ENCODE measurements around the gene GALNT11. TPM values are rescaled to one million over a fixed set of nuclear protein-coding genes. Genes with fewer than 3 reads are reported as not detected.

GALNT11 gene
- polyA plus RNA-seq, 1 donor (not counting 4 experiments of a cell fraction or from before 2014, with no cell fraction given) = 42.3 TPM

GRCh38 chr7:152051968-152052367, 26.5 kb downstream of the GALNT11 start:
- peaks cover 9% of the 10 kb centered on the region for H3K4me1 ChIP-seq (ENCODE audit: control insufficient read depth, extremely low read depth, insufficient read depth, low read length)
- no peak overlapping the region for H3K4me2 ChIP-seq (ENCODE audit: control insufficient read depth, extremely low read depth, insufficient read depth, low read depth, low read length)
- peaks cover 16% of the 10 kb centered on the region for H3K79me2 ChIP-seq (ENCODE audit: control insufficient read depth, insufficient read depth, low read length)
- no peaks in the 10 kb centered on the region for H3K27me3 ChIP-seq (ENCODE audit: control insufficient read depth, extremely low read depth, insufficient read depth, low read length)
- H4K20me1 ChIP-seq (ENCODE audit: control insufficient read depth, extremely low read depth, insufficient read depth, low read length) = no peaks in the 10 kb centered on the region
- H3K9ac ChIP-seq (ENCODE audit: control insufficient read depth, extremely low read depth, insufficient read depth, low read length) = no peak overlapping the region
- no peak for TF ChIP-seq EZH2 (IDR thresholded peaks at IDR 0.05; ENCODE audit: low read length)
- TF ChIP-seq, protein P1, sequence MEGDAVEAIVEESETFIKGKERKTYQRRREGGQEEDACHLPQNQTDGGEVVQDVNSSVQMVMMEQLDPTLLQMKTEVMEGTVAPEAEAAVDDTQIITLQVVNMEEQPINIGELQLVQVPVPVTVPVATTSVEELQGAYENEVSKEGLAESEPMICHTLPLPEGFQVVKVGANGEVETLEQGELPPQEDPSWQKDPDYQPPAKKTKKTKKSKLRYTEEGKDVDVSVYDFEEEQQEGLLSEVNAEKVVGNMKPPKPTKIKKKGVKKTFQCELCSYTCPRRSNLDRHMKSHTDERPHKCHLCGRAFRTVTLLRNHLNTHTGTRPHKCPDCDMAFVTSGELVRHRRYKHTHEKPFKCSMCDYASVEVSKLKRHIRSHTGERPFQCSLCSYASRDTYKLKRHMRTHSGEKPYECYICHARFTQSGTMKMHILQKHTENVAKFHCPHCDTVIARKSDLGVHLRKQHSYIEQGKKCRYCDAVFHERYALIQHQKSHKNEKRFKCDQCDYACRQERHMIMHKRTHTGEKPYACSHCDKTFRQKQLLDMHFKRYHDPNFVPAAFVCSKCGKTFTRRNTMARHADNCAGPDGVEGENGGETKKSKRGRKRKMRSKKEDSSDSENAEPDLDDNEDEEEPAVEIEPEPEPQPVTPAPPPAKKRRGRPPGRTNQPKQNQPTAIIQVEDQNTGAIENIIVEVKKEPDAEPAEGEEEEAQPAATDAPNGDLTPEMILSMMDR (optimal IDR thresholded peaks at IDR 0.05 in 1 of 3, IDR thresholded peaks at IDR 0.05 in 1 of 3, conservative IDR thresholded peaks at IDR 0.05 in 1 of 3; ENCODE audit: extremely low read depth in 1 of 3, insufficient read depth in 2 of 3, low read length in 3 of 3) = no peak
- H3K4me3 ChIP-seq (ENCODE audit: control insufficient read depth in 2 of 3, extremely low read depth in 1 of 3, insufficient read depth in 2 of 3, low read depth in 1 of 3, low read length in 3 of 3) = no peak overlapping the region
- DNase-seq (ENCODE audit: low read depth, low spot score) (no peak), FAIRE-seq (no peak)
- H3K9me3 ChIP-seq (ENCODE audit: control insufficient read depth, low read depth, low read length) = no peaks in the 10 kb centered on the region
- no peak overlapping the region for H3K27ac ChIP-seq (ENCODE audit: control insufficient read depth, insufficient read depth, low read length)
- no peak overlapping the region for H2AFZ ChIP-seq (ENCODE audit: control insufficient read depth, low read length)
- no peaks in the 10 kb centered on the region for H3K36me3 ChIP-seq (ENCODE audit: control insufficient read depth in 2 of 2, extremely low read depth in 1 of 2, insufficient read depth in 2 of 2, low read length in 2 of 2)
- dilution Hi-C loops (cut with MboI; ENCODE audit: extremely low pct_ligation_motif_present, low sequenced_read_pairs) = no loop called here
- no peaks in the 10 kb centered on the region for H3K9me1 ChIP-seq (ENCODE audit: control insufficient read depth, extremely low read depth, insufficient read depth, low read length)

DNA sequence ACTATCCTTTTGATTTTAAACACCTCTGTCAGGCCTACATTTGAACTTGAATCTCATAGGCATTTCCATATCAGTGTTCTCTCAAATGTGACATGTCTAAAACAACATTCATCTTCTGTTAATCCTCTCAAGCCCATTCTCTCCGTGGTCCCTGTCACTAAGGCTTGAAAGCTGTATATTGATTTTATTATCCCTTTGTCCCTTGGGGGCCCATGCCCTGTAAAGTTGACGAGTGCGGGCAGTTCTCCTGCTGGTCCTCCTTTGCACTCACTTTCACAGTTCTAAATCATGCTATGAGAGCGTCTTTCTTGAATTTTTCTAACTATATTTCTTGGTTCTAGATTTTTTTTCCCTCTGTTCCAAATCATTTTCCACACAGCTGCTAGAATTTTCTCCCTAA, 27.3 kb downstream of the GALNT11 start:
- no peaks in the 10 kb centered on the region for H3K9me3 ChIP-seq (ENCODE audit: control insufficient read depth, low read depth, low read length)
- no peak overlapping the region for H3K4me2 ChIP-seq (ENCODE audit: control insufficient read depth, extremely low read depth, insufficient read depth, low read depth, low read length)
- H3K4me3 ChIP-seq (ENCODE audit: control insufficient read depth in 2 of 3, extremely low read depth in 1 of 3, insufficient read depth in 2 of 3, low read depth in 1 of 3, low read length in 3 of 3) = no peak overlapping the region
- no peaks in the 10 kb centered on the region for H3K27me3 ChIP-seq (ENCODE audit: control insufficient read depth, extremely low read depth, insufficient read depth, low read length)
- no peak overlapping the region for H3K9ac ChIP-seq (ENCODE audit: control insufficient read depth, extremely low read depth, insufficient read depth, low read length)
- peaks cover 9% of the 10 kb centered on the region for H3K4me1 ChIP-seq (ENCODE audit: control insufficient read depth, extremely low read depth, insufficient read depth, low read length)
- DNase-seq (ENCODE audit: low read depth, low spot score) (no peak), FAIRE-seq (no peak)
- no peak overlapping the region for H3K27ac ChIP-seq (ENCODE audit: control insufficient read depth, insufficient read depth, low read length)
- H3K9me1 ChIP-seq (ENCODE audit: control insufficient read depth, extremely low read depth, insufficient read depth, low read length) = no peaks in the 10 kb centered on the region
- no peaks in the 10 kb centered on the region for H3K36me3 ChIP-seq (ENCODE audit: control insufficient read depth in 2 of 2, extremely low read depth in 1 of 2, insufficient read depth in 2 of 2, low read length in 2 of 2)
- dilution Hi-C loops (cut with MboI; ENCODE audit: extremely low pct_ligation_motif_present, low sequenced_read_pairs) = no loop called here
- TF ChIP-seq, protein P1 (optimal IDR thresholded peaks at IDR 0.05 in 1 of 3, IDR thresholded peaks at IDR 0.05 in 1 of 3, conservative IDR thresholded peaks at IDR 0.05 in 1 of 3; ENCODE audit: extremely low read depth in 1 of 3, insufficient read depth in 2 of 3, low read length in 3 of 3) = no peak
- TF ChIP-seq EZH2 (IDR thresholded peaks at IDR 0.05; ENCODE audit: low read length) = no peak
- H4K20me1 ChIP-seq (ENCODE audit: control insufficient read depth, extremely low read depth, insufficient read depth, low read length) = no peaks in the 10 kb centered on the region
- H3K79me2 ChIP-seq (ENCODE audit: control insufficient read depth, insufficient read depth, low read length) = peaks cover 16% of the 10 kb centered on the region
- no peak overlapping the region for H2AFZ ChIP-seq (ENCODE audit: control insufficient read depth, low read length)
